Fibroblast of villous mesenchyme (primary cell): ENCODE results near the gene PRKG1. TPM values are rescaled to one million over a fixed set of nuclear protein-coding genes. Genes with fewer than 3 reads are reported as not detected.

ENCODE experiments used
- DNase-seq: peaks from one replicate; pipeline ENCODE4 v3.0.0-alpha.2; 2010; ENCODE audit warnings: low read depth
- H3K4me3 ChIP-seq: 2 replicates; pipeline ENCODE4 v1.5.1; 2011; ENCODE audit warnings: low read depth, mild to moderate bottlenecking, low read length
- CTCF ChIP-seq: IDR thresholded peaks from 2 replicates; pipeline ENCODE4 v1.5.1; 2012; ENCODE audit warnings: low read depth, mild to moderate bottlenecking, low read length; ENCODE audit not compliant: insufficient read depth
- total RNA-seq: library from RNA; depleted of rRNA; stranded (reverse); fragments of >200 nt; gene quantifications from 2 replicates; pipeline ENCODE4 v1.2.3, GENCODE V29; 2012

PRKG1 gene
- total RNA-seq, 1 donor, result 19.0 TPM

- no peak for TF ChIP-seq CTCF
- peak; percentile 34 for DNase-seq
- no peak overlapping the region for H3K4me3 ChIP-seq
These were observed 812.3 kb downstream of the PRKG1 start for GRCh38 chr10:51886438-51887068.

- no peak for TF ChIP-seq CTCF
These were observed 814.0 kb downstream of the PRKG1 start for GRCh38 chr10:51888263-51888662.

GRCh38 chr10:51892313-51892712, 818.0 kb downstream of the PRKG1 start:
- TF ChIP-seq CTCF, result no peak
- DNase-seq, result no peak
- no peak overlapping the region for H3K4me3 ChIP-seq

More at GRCh38 chr10:51888263-51888662, 814.0 kb downstream of the PRKG1 start:
- DNase-seq, result no peak
- no peak overlapping the region for H3K4me3 ChIP-seq

- DNase-seq, result peak; percentile 9
- no peak overlapping the region for H3K4me3 ChIP-seq
- TF ChIP-seq CTCF, result peak; percentile 34
These were observed 818.8 kb downstream of the PRKG1 start for GRCh38 chr10:51892965-51893658.

GRCh38 chr10:51894771-51895578, 820.7 kb downstream of the PRKG1 start:
- TF ChIP-seq CTCF, result no peak
- DNase-seq, result peak; percentile 70
- H3K4me3 ChIP-seq, result no peak overlapping the region

- no peak for TF ChIP-seq CTCF
- H3K4me3 ChIP-seq, result no peak overlapping the region
- peak; percentile 54 for DNase-seq
These were observed 822.6 kb downstream of the PRKG1 start for GRCh38 chr10:51896849-51897248.
